Activated T-cell treated with anti-CD3 and anti-CD28 coated beads, Interleukin-2, amount 50 U/mL, for 24 hours (primary cell): ENCODE data around the gene ARHGAP29.
"Not testable (repeated sequence)": the region's sequence is repeated elsewhere in the genome, so short reads cannot be mapped to it uniquely, and the experiment has no call there.

Experiments used
- DNase-seq: peaks from one replicate; pipeline ENCODE4 v3.0.0-alpha.2; 2020
- H3K27ac Mint-ChIP-seq: 2 replicates; pipeline ENCODE4 v1.8.0; 2020; ENCODE audit warnings: mild to moderate bottlenecking, mixed read lengths
- H3K27me3 Mint-ChIP-seq: 2 replicates; pipeline ENCODE4 v1.8.0; 2020; ENCODE audit warnings: mixed read lengths
- H3K36me3 Mint-ChIP-seq: 2 replicates; pipeline ENCODE4 v1.8.0; 2020; ENCODE audit warnings: low read depth, mixed read lengths
- H3K4me1 Mint-ChIP-seq: 2 replicates; pipeline ENCODE4 v1.8.0; 2020; ENCODE audit warnings: low read depth, mixed read lengths
- H3K4me3 Mint-ChIP-seq: 2 replicates; pipeline ENCODE4 v1.8.0; 2020; ENCODE audit warnings: mild to moderate bottlenecking, moderate library complexity, mixed read lengths
- H3K9me3 Mint-ChIP-seq: 2 replicates; pipeline ENCODE4 v1.8.0; 2020; ENCODE audit warnings: mixed read lengths

The ARHGAP29 gene

GRCh38 chr1:94193128-94193527 is 44.3 kb downstream of the ARHGAP29 start:
- DNase-seq: no peak
- Mint-ChIP-seq H3K27ac (no peak overlapping the region), H3K4me3 (no peak overlapping the region), H3K27me3 (peaks cover 28% of the 10 kb centered on the region), H3K36me3 (no peaks in the 10 kb centered on the region), H3K4me1 (no peaks in the 10 kb centered on the region), H3K9me3 (no peaks in the 10 kb centered on the region)

GRCh38 chr1:94191216-94191615 is 46.2 kb downstream of the ARHGAP29 start:
- no peak overlapping the region for H3K27ac Mint-ChIP-seq
- no peaks in the 10 kb centered on the region for H3K4me1 Mint-ChIP-seq
- peaks cover 32% of the 10 kb centered on the region for H3K27me3 Mint-ChIP-seq

GRCh38 chr1:94186946-94187345 is 50.4 kb downstream of the ARHGAP29 start:
- H3K4me1 Mint-ChIP-seq: no peaks in the 10 kb centered on the region
- DNase-seq: no peak
- no peaks in the 10 kb centered on the region for H3K36me3 Mint-ChIP-seq
- no peak overlapping the region for H3K4me3 Mint-ChIP-seq
- H3K9me3 Mint-ChIP-seq: no peaks in the 10 kb centered on the region
- H3K27ac Mint-ChIP-seq: no peak overlapping the region
- peaks cover 22% of the 10 kb centered on the region for H3K27me3 Mint-ChIP-seq

More at GRCh38 chr1:94191216-94191615, 46.2 kb downstream of the ARHGAP29 start:
- DNase-seq: no peak
- Mint-ChIP-seq H3K4me3 (no peak overlapping the region), H3K9me3 (no peaks in the 10 kb centered on the region), H3K36me3 (no peaks in the 10 kb centered on the region)

- H3K27ac Mint-ChIP-seq: no peak overlapping the region
- no peak for DNase-seq
- no peak overlapping the region for H3K4me3 Mint-ChIP-seq
- no peaks in the 10 kb centered on the region for H3K4me1 Mint-ChIP-seq
- H3K27me3 Mint-ChIP-seq: peaks cover 25% of the 10 kb centered on the region
- H3K9me3 Mint-ChIP-seq: no peaks in the 10 kb centered on the region
- no peaks in the 10 kb centered on the region for H3K36me3 Mint-ChIP-seq
Observed at GRCh38 chr1:94183197-94183815, 54.1 kb downstream of the ARHGAP29 start.

GRCh38 chr1:94182191-94182590 is 55.2 kb downstream of the ARHGAP29 start:
- H3K27ac Mint-ChIP-seq: no peak overlapping the region
- peaks cover 19% of the 10 kb centered on the region for H3K27me3 Mint-ChIP-seq
- no peaks in the 10 kb centered on the region for H3K36me3 Mint-ChIP-seq
- H3K9me3 Mint-ChIP-seq: no peaks in the 10 kb centered on the region
- H3K4me1 Mint-ChIP-seq: no peaks in the 10 kb centered on the region
- no peak overlapping the region for H3K4me3 Mint-ChIP-seq
- DNase-seq: no peak

GRCh38 chr1:94180650-94181049 is 56.7 kb downstream of the ARHGAP29 start:
- Mint-ChIP-seq H3K27me3 (peaks cover 26% of the 10 kb centered on the region), H3K9me3 (no peaks in the 10 kb centered on the region), H3K36me3 (no peaks in the 10 kb centered on the region), H3K4me1 (no peaks in the 10 kb centered on the region), H3K4me3 (no peak overlapping the region), H3K27ac (no peak overlapping the region)
- DNase-seq: no peak

GRCh38 chr1:94178901-94179300 is 58.5 kb downstream of the ARHGAP29 start:
- no peak for DNase-seq
- Mint-ChIP-seq H3K9me3 (no peaks in the 10 kb centered on the region), H3K27ac (no peak overlapping the region), H3K4me3 (no peak overlapping the region), H3K27me3 (peaks cover 26% of the 10 kb centered on the region), H3K36me3 (no peaks in the 10 kb centered on the region), H3K4me1 (no peaks in the 10 kb centered on the region)

GRCh38 chr1:94169126-94169525 is 68.3 kb downstream of the ARHGAP29 start:
- H3K4me1 Mint-ChIP-seq: no peaks in the 10 kb centered on the region
- H3K27me3 Mint-ChIP-seq: peaks cover 20% of the 10 kb centered on the region
- H3K27ac Mint-ChIP-seq: no peak overlapping the region
- no peak overlapping the region for H3K4me3 Mint-ChIP-seq
- no peak for DNase-seq
- H3K9me3 Mint-ChIP-seq: no peaks in the 10 kb centered on the region
- H3K36me3 Mint-ChIP-seq: no peaks in the 10 kb centered on the region

GRCh38 chr1:94165843-94166242 is 71.5 kb downstream of the ARHGAP29 start:
- no peak overlapping the region for H3K4me3 Mint-ChIP-seq
- DNase-seq: no peak
- H3K36me3 Mint-ChIP-seq: no peaks in the 10 kb centered on the region
- no peaks in the 10 kb centered on the region for H3K4me1 Mint-ChIP-seq
- H3K9me3 Mint-ChIP-seq: no peaks in the 10 kb centered on the region
- H3K27me3 Mint-ChIP-seq: peaks cover 25% of the 10 kb centered on the region
- no peak overlapping the region for H3K27ac Mint-ChIP-seq

- not testable (repeated sequence) for DNase-seq, H3K27ac Mint-ChIP-seq, H3K4me1 Mint-ChIP-seq, H3K9me3 Mint-ChIP-seq, H3K4me3 Mint-ChIP-seq, H3K36me3 Mint-ChIP-seq
- peaks cover 18% of the 10 kb centered on the region for H3K27me3 Mint-ChIP-seq
Observed at GRCh38 chr1:94164885-94165284, 72.5 kb downstream of the ARHGAP29 start.

GRCh38 chr1:94164121-94164520 is 73.3 kb downstream of the ARHGAP29 start:
- not testable (repeated sequence) for H3K36me3 Mint-ChIP-seq, H3K4me1 Mint-ChIP-seq, H3K9me3 Mint-ChIP-seq, H3K27ac Mint-ChIP-seq, DNase-seq, H3K4me3 Mint-ChIP-seq
- peaks cover 12% of the 10 kb centered on the region for H3K27me3 Mint-ChIP-seq

GRCh38 chr1:94163249-94163648 is 74.1 kb downstream of the ARHGAP29 start:
- not testable (repeated sequence) for H3K36me3 Mint-ChIP-seq, DNase-seq, H3K27ac Mint-ChIP-seq, H3K9me3 Mint-ChIP-seq, H3K4me3 Mint-ChIP-seq, H3K4me1 Mint-ChIP-seq
- H3K27me3 Mint-ChIP-seq: peaks cover 11% of the 10 kb centered on the region

GRCh38 chr1:94160811-94161210 is 76.6 kb downstream of the ARHGAP29 start:
- Mint-ChIP-seq H3K4me1 (no peaks in the 10 kb centered on the region), H3K27me3 (peaks cover 7% of the 10 kb centered on the region), H3K4me3 (no peak overlapping the region), H3K36me3 (no peaks in the 10 kb centered on the region), H3K9me3 (no peaks in the 10 kb centered on the region), H3K27ac (no peak overlapping the region)
- no peak for DNase-seq

- Mint-ChIP-seq H3K27ac (no peak overlapping the region), H3K36me3 (no peaks in the 10 kb centered on the region), H3K4me3 (no peak overlapping the region), H3K4me1 (no peaks in the 10 kb centered on the region), H3K9me3 (no peaks in the 10 kb centered on the region), H3K27me3 (no peaks in the 10 kb centered on the region)
- no peak for DNase-seq
Observed at GRCh38 chr1:94156096-94156625, 81.2 kb downstream of the ARHGAP29 start.

GRCh38 chr1:94154989-94155388 is 82.4 kb downstream of the ARHGAP29 start:
- H3K4me3 Mint-ChIP-seq: no peak overlapping the region
- DNase-seq: no peak
- H3K27me3 Mint-ChIP-seq: no peaks in the 10 kb centered on the region
- H3K4me1 Mint-ChIP-seq: no peaks in the 10 kb centered on the region
- no peaks in the 10 kb centered on the region for H3K9me3 Mint-ChIP-seq
- no peak overlapping the region for H3K27ac Mint-ChIP-seq
- no peaks in the 10 kb centered on the region for H3K36me3 Mint-ChIP-seq

GRCh38 chr1:94153133-94153532 is 84.3 kb downstream of the ARHGAP29 start:
- Mint-ChIP-seq H3K4me1 (no peaks in the 10 kb centered on the region), H3K36me3 (no peaks in the 10 kb centered on the region), H3K4me3 (no peak overlapping the region), H3K9me3 (no peaks in the 10 kb centered on the region), H3K27ac (no peak overlapping the region), H3K27me3 (no peaks in the 10 kb centered on the region)
- no peak for DNase-seq
